ENCODE data around the gene CD248.
A peak's percentile ranks its signal among the peaks of the same experiment; 100 is the strongest.
"Not testable (repeated sequence)": the region's sequence is repeated elsewhere in the genome, so short reads cannot be mapped to it uniquely, and the experiment has no call there.

DNA sequence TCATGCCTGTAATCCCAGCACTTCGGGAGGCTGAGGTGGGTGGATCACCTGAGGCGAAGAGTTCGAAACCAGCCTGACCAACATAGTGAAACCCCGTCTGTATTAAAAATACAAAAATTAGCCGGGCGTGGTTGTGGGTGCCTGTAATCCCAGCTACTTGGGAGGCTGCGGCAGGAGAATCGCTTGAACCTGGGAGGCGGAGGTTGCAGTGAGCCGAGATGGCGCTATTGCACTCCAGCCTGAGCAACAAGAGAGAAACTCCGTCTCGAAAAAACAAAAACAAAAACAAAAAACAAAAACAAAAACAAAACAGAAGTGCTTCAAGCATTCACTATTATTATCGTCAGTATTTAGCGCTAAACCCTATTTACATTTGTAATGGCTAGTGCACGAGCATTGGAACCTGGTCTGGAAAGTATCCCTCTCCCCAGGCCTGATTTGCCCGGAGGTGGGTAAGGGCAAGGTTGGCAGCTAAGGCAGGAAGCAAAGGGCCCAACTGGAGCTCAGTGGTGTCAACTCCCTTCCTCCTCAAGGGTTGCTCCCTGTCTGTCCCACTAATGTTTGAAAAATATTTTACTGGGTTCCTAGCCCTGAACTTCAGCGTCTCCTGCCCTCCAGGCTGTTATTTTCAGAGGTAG is 5.9 kb downstream of the CD248 start:
- TF ChIP-seq, protein P1, sequence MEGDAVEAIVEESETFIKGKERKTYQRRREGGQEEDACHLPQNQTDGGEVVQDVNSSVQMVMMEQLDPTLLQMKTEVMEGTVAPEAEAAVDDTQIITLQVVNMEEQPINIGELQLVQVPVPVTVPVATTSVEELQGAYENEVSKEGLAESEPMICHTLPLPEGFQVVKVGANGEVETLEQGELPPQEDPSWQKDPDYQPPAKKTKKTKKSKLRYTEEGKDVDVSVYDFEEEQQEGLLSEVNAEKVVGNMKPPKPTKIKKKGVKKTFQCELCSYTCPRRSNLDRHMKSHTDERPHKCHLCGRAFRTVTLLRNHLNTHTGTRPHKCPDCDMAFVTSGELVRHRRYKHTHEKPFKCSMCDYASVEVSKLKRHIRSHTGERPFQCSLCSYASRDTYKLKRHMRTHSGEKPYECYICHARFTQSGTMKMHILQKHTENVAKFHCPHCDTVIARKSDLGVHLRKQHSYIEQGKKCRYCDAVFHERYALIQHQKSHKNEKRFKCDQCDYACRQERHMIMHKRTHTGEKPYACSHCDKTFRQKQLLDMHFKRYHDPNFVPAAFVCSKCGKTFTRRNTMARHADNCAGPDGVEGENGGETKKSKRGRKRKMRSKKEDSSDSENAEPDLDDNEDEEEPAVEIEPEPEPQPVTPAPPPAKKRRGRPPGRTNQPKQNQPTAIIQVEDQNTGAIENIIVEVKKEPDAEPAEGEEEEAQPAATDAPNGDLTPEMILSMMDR (IDR thresholded peaks at IDR 0.05), result peak; percentile 8; the same call in 1 of the 2 replicates
- TF ChIP-seq ZFX (IDR thresholded peaks at IDR 0.05; ENCODE audit: borderline replicate concordance), result not testable (repeated sequence)
